CD4-positive, alpha-beta T cell treated with Interleukin-15 for 4 hours (primary cell): ENCODE measurements around the gene ZBTB39.
A peak's percentile ranks its signal among the peaks of the same experiment; 100 is the strongest.
"Not testable (repeated sequence)": the region's sequence is repeated elsewhere in the genome, so short reads cannot be mapped to it uniquely, and the experiment has no call there.

Source experiments
- DNase-seq: peaks from one replicate; pipeline ENCODE4 v3.0.0-alpha.2; 2020; ENCODE audit warnings: low spot score

ZBTB39 gene

GRCh38 chr12:57005980-57006808, at the start of gene ZBTB39:
TSS of gene ZBTB39 (minus strand) at chr12:57006546. CDS start at chr12:57004917, 1,629 bp downstream.
- peak; percentile 64 for DNase-seq

GRCh38 chr12:57055824-57056223, 49.5 kb upstream of the ZBTB39 start:
- DNase-seq = no peak

- not testable (repeated sequence) for DNase-seq
These were observed 47.6 kb upstream of the ZBTB39 start for GRCh38 chr12:57053901-57054300.

- not testable (repeated sequence) for DNase-seq
These were observed 46.8 kb upstream of the ZBTB39 start for GRCh38 chr12:57053146-57053545.

- no peak for DNase-seq
These were observed 44.7 kb upstream of the ZBTB39 start for GRCh38 chr12:57051011-57051410.

GRCh38 chr12:57049890-57050289, 43.5 kb upstream of the ZBTB39 start, which contains the start of gene MYO1A:
TSS of gene MYO1A (minus strand) at chr12:57050129. CDS start at chr12:57048323, 1,806 bp downstream.
- DNase-seq = no peak

- DNase-seq = no peak
These were observed 42.7 kb upstream of the ZBTB39 start for GRCh38 chr12:57049119-57049446.

- no peak for DNase-seq
These were observed 42.2 kb upstream of the ZBTB39 start for GRCh38 chr12:57048423-57049118.

GRCh38 chr12:57047981-57048380, 41.6 kb upstream of the ZBTB39 start:
- no peak for DNase-seq

- DNase-seq = peak; percentile 28
These were observed 40.9 kb upstream of the ZBTB39 start for GRCh38 chr12:57046947-57047890.

- no peak for DNase-seq
These were observed 39.9 kb upstream of the ZBTB39 start for GRCh38 chr12:57046086-57046791.

- DNase-seq = no peak
These were observed 38.5 kb upstream of the ZBTB39 start for GRCh38 chr12:57044889-57045288.

GRCh38 chr12:57044468-57044867, 38.1 kb upstream of the ZBTB39 start:
- no peak for DNase-seq

GRCh38 chr12:57042695-57043094, 36.3 kb upstream of the ZBTB39 start:
- no peak for DNase-seq

GRCh38 chr12:57040750-57041149, 34.4 kb upstream of the ZBTB39 start:
- no peak for DNase-seq

GRCh38 chr12:57040211-57040610, 33.9 kb upstream of the ZBTB39 start:
- no peak for DNase-seq

GRCh38 chr12:57039016-57039798, 32.9 kb upstream of the ZBTB39 start:
- no peak for DNase-seq

- no peak for DNase-seq
These were observed 30.9 kb upstream of the ZBTB39 start for GRCh38 chr12:57037264-57037663.

- DNase-seq = no peak
These were observed 27.1 kb upstream of the ZBTB39 start for GRCh38 chr12:57033431-57033830.

- no peak for DNase-seq
These were observed 25.4 kb upstream of the ZBTB39 start for GRCh38 chr12:57031789-57032188.
